HEK293 (cell line): ENCODE measurements around the gene SLC6A13.

Experiments
- CTCF ChIA-PET: fragments of 350-600 bp; formaldehyde crosslinking; extraction: SDS; loops from one replicate; lab custom pipeline; 2021; ENCODE audit warnings: antibody characterized with exemption; lab: Yijun Ruan, JAX
- POLR2A ChIA-PET: fragments of 300-600 bp; formaldehyde crosslinking; extraction: SDS; loops from one replicate; lab custom pipeline; 2020; ENCODE audit warnings: antibody characterized with exemption, inconsistent platforms; lab: Yijun Ruan, JAX
- H3K27ac ChIP-seq: fragments of 200-500 bp; sonication (Bioruptor generic); 2 replicates; pipeline ENCODE4 v1.5.1; 2014; ENCODE audit warnings: low read depth, low read length, control low read depth, inconsistent platforms; ENCODE audit errors: extremely low read depth
- H3K36me3 ChIP-seq, 2 experiments: fragments of 200-500 bp in 1 of 2; sonication (Bioruptor generic) in 1 of 2; 1 replicate in 1 of 2; 2 replicates in 1 of 2; pipeline ENCODE4 v1.5.1; 2014 to 2017; ENCODE audit warnings: inconsistent platforms in 2 of 2, low read length in 2 of 2; ENCODE audit not compliant: control insufficient read depth in 2 of 2, insufficient read depth in 1 of 2
- H3K4me1 ChIP-seq: fragments of 200-500 bp; sonication (Bioruptor generic); 2 replicates; pipeline ENCODE4 v1.5.1; 2014; ENCODE audit warnings: mild to moderate bottlenecking, low read length, inconsistent platforms; ENCODE audit not compliant: control insufficient read depth, insufficient read depth
- H3K4me3 ChIP-seq: 2 replicates; pipeline ENCODE4 v1.5.1; 2011; ENCODE audit warnings: low read depth, mild to moderate bottlenecking, control low read depth, low read length, moderate library complexity
- H3K9me3 ChIP-seq: fragments of 200-500 bp; sonication (Bioruptor generic); 2 replicates; pipeline ENCODE4 v1.5.1; 2014; ENCODE audit warnings: low read depth, low read length, inconsistent platforms; ENCODE audit not compliant: control insufficient read depth, insufficient read depth
- PBX3 ChIP-seq: sonication (generic); formaldehyde crosslinking; IDR thresholded peaks from 2 replicates; pipeline ENCODE4 v1.8.1; 2022; ENCODE audit warnings: mild to moderate bottlenecking, moderate library complexity, missing genetic modification reagents
- TCF7L2 ChIP-seq: IDR thresholded peaks from 2 replicates; pipeline ENCODE4 v1.6.1; 2011; ENCODE audit warnings: low read depth, mild to moderate bottlenecking, inconsistent platforms, low read length, moderate library complexity, borderline replicate concordance
- YY2 ChIP-seq: fragments of 450-650 bp; formaldehyde crosslinking; IDR thresholded peaks from 2 replicates; pipeline ENCODE4 v1.5.1; 2016; ENCODE audit warnings: missing biosample characterization, missing genetic modification characterization
- ZBTB44 ChIP-seq: fragments of 450-650 bp; IDR thresholded peaks from 2 replicates; pipeline ENCODE4 v1.5.1; 2018; ENCODE audit warnings: missing biosample characterization, mild to moderate bottlenecking, missing genetic modification characterization
- ZFP37 ChIP-seq: fragments of 450-650 bp; formaldehyde crosslinking; IDR thresholded peaks from 2 replicates; pipeline ENCODE4 v1.5.1; 2016; ENCODE audit warnings: missing biosample characterization, missing genetic modification characterization
- ZNF16 ChIP-seq: fragments of 450-650 bp; formaldehyde crosslinking; IDR thresholded peaks from 2 replicates; pipeline ENCODE4 v1.5.1; 2016; ENCODE audit warnings: low read depth, missing biosample characterization, missing genetic modification characterization
- ZNF18 ChIP-seq: fragments of 450-650 bp; formaldehyde crosslinking; IDR thresholded peaks from 2 replicates; pipeline ENCODE4 v1.5.1; 2016; ENCODE audit warnings: missing biosample characterization, missing genetic modification characterization
- ZNF239 ChIP-seq: fragments of 450-650 bp; formaldehyde crosslinking; IDR thresholded peaks from 2 replicates; pipeline ENCODE4 v1.5.1; 2016; ENCODE audit warnings: missing biosample characterization, missing genetic modification characterization
- ZNF274 ChIP-seq, 2 experiments: fragments of 200-500 bp in 1 of 2; fragments of 450-650 bp in 1 of 2; sonication (Bioruptor generic) in 1 of 2; formaldehyde crosslinking in 1 of 2; IDR thresholded peaks; 2 replicates each; pipeline versions ENCODE4 v1.5.1 to v1.6.1; 2014 to 2016; ENCODE audit warnings: borderline replicate concordance in 1 of 2, inconsistent platforms in 1 of 2, low read length in 1 of 2, missing biosample characterization in 1 of 2, missing genetic modification characterization in 1 of 2
- ZNF292 ChIP-seq: fragments of 450-650 bp; formaldehyde crosslinking; IDR thresholded peaks from 2 replicates; pipeline ENCODE4 v1.5.1; 2016; ENCODE audit warnings: low read depth, missing biosample characterization, missing genetic modification characterization, borderline replicate concordance
- ZNF324 ChIP-seq: fragments of 450-650 bp; formaldehyde crosslinking; IDR thresholded peaks from 2 replicates; pipeline ENCODE4 v1.5.1; 2016; ENCODE audit warnings: missing biosample characterization, missing genetic modification characterization
- ZNF335 ChIP-seq: fragments of 450-650 bp; formaldehyde crosslinking; conservative IDR thresholded peaks from 2 replicates; pipeline ENCODE4 v1.5.1; 2016; ENCODE audit warnings: missing biosample characterization, missing genetic modification characterization
- ZNF350 ChIP-seq: fragments of 450-650 bp; formaldehyde crosslinking; IDR thresholded peaks from 2 replicates; pipeline ENCODE4 v1.5.0; 2017; ENCODE audit warnings: missing biosample characterization, mild to moderate bottlenecking, missing genetic modification characterization
- ZNF37A ChIP-seq: fragments of 450-650 bp; IDR thresholded peaks from 2 replicates; pipeline ENCODE4 v1.5.1; 2018; ENCODE audit warnings: missing biosample characterization, missing genetic modification characterization
- ZNF404 ChIP-seq: fragments of 450-650 bp; formaldehyde crosslinking; IDR thresholded peaks from 2 replicates; pipeline ENCODE4 v1.5.1; 2017; ENCODE audit warnings: missing biosample characterization, missing genetic modification characterization
- ZNF423 ChIP-seq: fragments of 450-650 bp; formaldehyde crosslinking; IDR thresholded peaks from 2 replicates; pipeline ENCODE4 v1.5.1; 2016; ENCODE audit warnings: missing biosample characterization, missing genetic modification characterization
- ZNF510 ChIP-seq: fragments of 450-650 bp; formaldehyde crosslinking; IDR thresholded peaks from 2 replicates; pipeline ENCODE4 v1.5.1; 2018; ENCODE audit warnings: mild to moderate bottlenecking, missing genetic modification characterization, missing biosample characterization; ENCODE audit not compliant: insufficient replicate concordance
- ZNF530 ChIP-seq: fragments of 450-650 bp; formaldehyde crosslinking; IDR thresholded peaks from 2 replicates; pipeline ENCODE4 v1.5.1; 2016; ENCODE audit warnings: low read depth, missing biosample characterization, missing genetic modification characterization
- ZNF626 ChIP-seq: fragments of 450-650 bp; sonication (Bioruptor Pico); formaldehyde crosslinking; IDR thresholded peaks from 2 replicates; pipeline ENCODE4 v1.5.1; 2018; ENCODE audit warnings: missing biosample characterization, missing genetic modification characterization, inconsistent platforms
- ZNF654 ChIP-seq: fragments of 450-650 bp; formaldehyde crosslinking; IDR thresholded peaks from 2 replicates; pipeline ENCODE4 v1.5.1; 2016; ENCODE audit warnings: low read depth, missing biosample characterization, missing genetic modification characterization
- ZNF791 ChIP-seq: fragments of 450-650 bp; formaldehyde crosslinking; IDR thresholded peaks from 2 replicates; pipeline ENCODE4 v1.5.1; 2016; ENCODE audit warnings: missing biosample characterization, missing genetic modification characterization
- TF ChIP-seq, protein P1 (sequence below): fragments of 450-650 bp; formaldehyde crosslinking; IDR thresholded peaks from 2 replicates; pipeline ENCODE4 v1.5.1; 2016; ENCODE audit warnings: missing biosample characterization, missing genetic modification characterization
- TF ChIP-seq, protein P2 (sequence below): fragments of 450-650 bp; formaldehyde crosslinking; IDR thresholded peaks from 2 replicates; pipeline ENCODE4 v1.5.1; 2016; ENCODE audit warnings: missing biosample characterization, missing genetic modification characterization

The SLC6A13 gene

GRCh38 chr12:196436-196835 is 66.2 kb downstream of the SLC6A13 start:
- CTCF ChIA-PET, result no interaction called here
- Histone ChIP-seq H3K4me1 (peaks cover 7% of the 10 kb centered on the region), H3K27ac (no peak overlapping the region), H3K9me3 (no peaks in the 10 kb centered on the region), H3K4me3 (no peak overlapping the region), H3K36me3 (no peaks in the 10 kb centered on the region)
- POLR2A ChIA-PET, result no interaction called here
- TF ChIP-seq ZNF510 (tag by site-specific recombination) (no peak), ZNF350 (tag by site-specific recombination) (no peak), ZNF626 (tag by site-specific recombination) (no peak), ZNF324 (tag by site-specific recombination) (no peak), ZNF335 (no peak), PBX3 (CRISPR knock-in tag) (no peak)
- TF ChIP-seq, protein P1, sequence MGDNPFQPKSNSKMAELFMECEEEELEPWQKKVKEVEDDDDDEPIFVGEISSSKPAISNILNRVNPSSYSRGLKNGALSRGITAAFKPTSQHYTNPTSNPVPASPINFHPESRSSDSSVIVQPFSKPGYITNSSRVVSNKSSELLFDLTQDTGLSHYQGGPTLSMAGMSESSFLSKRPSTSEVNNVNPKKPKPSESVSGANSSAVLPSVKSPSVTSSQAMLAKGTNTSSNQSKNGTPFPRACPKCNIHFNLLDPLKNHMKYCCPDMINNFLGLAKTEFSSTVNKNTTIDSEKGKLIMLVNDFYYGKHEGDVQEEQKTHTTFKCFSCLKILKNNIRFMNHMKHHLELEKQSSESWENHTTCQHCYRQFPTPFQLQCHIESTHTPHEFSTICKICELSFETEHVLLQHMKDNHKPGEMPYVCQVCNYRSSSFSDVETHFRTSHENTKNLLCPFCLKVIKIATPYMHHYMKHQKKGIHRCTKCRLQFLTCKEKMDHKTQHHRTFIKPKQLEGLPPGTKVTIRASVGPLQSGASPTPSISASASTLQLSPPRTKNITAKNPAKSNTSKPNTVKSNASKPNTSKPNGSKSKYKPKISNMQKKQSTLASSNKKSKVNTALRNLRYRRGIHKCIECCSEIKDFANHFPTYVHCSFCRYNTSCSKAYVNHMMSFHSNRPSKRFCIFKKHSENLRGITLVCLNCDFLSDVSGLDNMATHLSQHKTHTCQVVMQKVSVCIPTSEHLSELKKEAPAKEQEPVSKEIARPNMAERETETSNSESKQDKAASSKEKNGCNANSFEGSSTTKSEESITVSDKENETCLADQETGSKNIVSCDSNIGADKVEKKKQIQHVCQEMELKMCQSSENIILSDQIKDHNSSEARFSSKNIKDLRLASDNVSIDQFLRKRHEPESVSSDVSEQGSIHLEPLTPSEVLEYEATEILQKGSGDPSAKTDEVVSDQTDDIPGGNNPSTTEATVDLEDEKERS, result no peak

GRCh38 chr12:195951-196350 is 66.7 kb downstream of the SLC6A13 start:
- Histone ChIP-seq H3K4me3 (no peak overlapping the region), H3K4me1 (peaks cover 7% of the 10 kb centered on the region), H3K27ac (no peak overlapping the region), H3K36me3 (no peaks in the 10 kb centered on the region), H3K9me3 (no peaks in the 10 kb centered on the region)
- ChIA-PET POLR2A (no interaction called here), CTCF (interaction anchor here (0.7 kb wide), 1 partner anchor 24 kb away, joined by 3 read pairs; no protein-coding TSS in a partner anchor)
- TF ChIP-seq TCF7L2, result no peak
- no peak for TF ChIP-seq ZNF423 (tag by site-specific recombination)
- TF ChIP-seq, protein P2, sequence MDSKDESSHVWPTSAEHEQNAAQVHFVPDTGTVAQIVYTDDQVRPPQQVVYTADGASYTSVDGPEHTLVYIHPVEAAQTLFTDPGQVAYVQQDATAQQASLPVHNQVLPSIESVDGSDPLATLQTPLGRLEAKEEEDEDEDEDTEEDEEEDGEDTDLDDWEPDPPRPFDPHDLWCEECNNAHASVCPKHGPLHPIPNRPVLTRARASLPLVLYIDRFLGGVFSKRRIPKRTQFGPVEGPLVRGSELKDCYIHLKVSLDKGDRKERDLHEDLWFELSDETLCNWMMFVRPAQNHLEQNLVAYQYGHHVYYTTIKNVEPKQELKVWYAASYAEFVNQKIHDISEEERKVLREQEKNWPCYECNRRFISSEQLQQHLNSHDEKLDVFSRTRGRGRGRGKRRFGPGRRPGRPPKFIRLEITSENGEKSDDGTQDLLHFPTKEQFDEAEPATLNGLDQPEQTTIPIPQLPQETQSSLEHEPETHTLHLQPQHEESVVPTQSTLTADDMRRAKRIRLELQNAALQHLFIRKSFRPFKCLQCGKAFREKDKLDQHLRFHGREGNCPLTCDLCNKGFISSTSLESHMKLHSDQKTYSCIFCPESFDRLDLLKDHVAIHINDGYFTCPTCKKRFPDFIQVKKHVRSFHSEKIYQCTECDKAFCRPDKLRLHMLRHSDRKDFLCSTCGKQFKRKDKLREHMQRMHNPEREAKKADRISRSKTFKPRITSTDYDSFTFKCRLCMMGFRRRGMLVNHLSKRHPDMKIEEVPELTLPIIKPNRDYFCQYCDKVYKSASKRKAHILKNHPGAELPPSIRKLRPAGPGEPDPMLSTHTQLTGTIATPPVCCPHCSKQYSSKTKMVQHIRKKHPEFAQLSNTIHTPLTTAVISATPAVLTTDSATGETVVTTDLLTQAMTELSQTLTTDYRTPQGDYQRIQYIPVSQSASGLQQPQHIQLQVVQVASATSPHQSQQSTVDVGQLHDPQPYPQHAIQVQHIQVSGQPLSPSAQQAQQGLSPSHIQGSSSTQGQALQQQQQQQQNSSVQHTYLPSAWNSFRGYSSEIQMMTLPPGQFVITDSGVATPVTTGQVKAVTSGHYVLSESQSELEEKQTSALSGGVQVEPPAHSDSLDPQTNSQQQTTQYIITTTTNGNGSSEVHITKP (tag by site-specific recombination), result no peak
- TF ChIP-seq ZNF404 (tag by site-specific recombination), result no peak
- no peak for TF ChIP-seq ZFP37 (tag by site-specific recombination)
- TF ChIP-seq ZNF239 (tag by site-specific recombination), result no peak
- no peak for TF ChIP-seq ZNF37A (tag by site-specific recombination)
- no peak for TF ChIP-seq ZNF274 (IDR thresholded peaks at IDR 0.05; ENCODE audit: low read length)
- no peak for TF ChIP-seq ZNF274 (tag by site-specific recombination; IDR thresholded peaks at IDR 0.05; ENCODE audit: borderline replicate concordance)
- TF ChIP-seq ZNF18 (tag by site-specific recombination), result no peak
- no peak for TF ChIP-seq ZNF530 (tag by site-specific recombination)
- TF ChIP-seq ZNF654 (tag by site-specific recombination), result no peak
- no peak for TF ChIP-seq ZBTB44
- no peak for TF ChIP-seq ZNF16 (tag by site-specific recombination)
- TF ChIP-seq YY2 (tag by site-specific recombination), result no peak
- TF ChIP-seq ZNF510 (tag by site-specific recombination), result no peak
- no peak for TF ChIP-seq ZNF791 (tag by site-specific recombination)
- TF ChIP-seq ZNF292 (tag by site-specific recombination), result no peak
